ENCODE results near the gene CACNB2. TPM values are rescaled to one million over a fixed set of nuclear protein-coding genes. Genes with fewer than 3 reads are reported as not detected.

CACNB2 gene
- total and polyA plus RNA-seq, 2 donors (not counting 3 experiments of a cell fraction or from before 2014, with no cell fraction given) = not detected

GRCh38 chr10:18236756-18237155, 96.5 kb downstream of the CACNB2 start:
- FAIRE-seq = no peak
- no peaks in the 10 kb centered on the region for H3K9me1 ChIP-seq (replicated peaks; ENCODE audit: control insufficient read depth, extremely low read depth, insufficient read depth, low read length)
- no peak overlapping the region for H3K9ac ChIP-seq (replicated peaks; ENCODE audit: extremely low read depth, insufficient read depth, low read length)
- intact Hi-C loops (cut with micrococcal nuclease) = no loop called here
- dilution Hi-C loops (cut with MboI; ENCODE audit: extremely low pct_ligation_motif_present, low sequenced_read_pairs) = no loop called here
- no peak overlapping the region for H3K4me2 ChIP-seq (ENCODE audit: insufficient read depth, low read length)
- H3K36me3 ChIP-seq (ENCODE audit: control insufficient read depth in 2 of 2, extremely low read depth in 1 of 2, insufficient read depth in 2 of 2, low read length in 2 of 2) = no peaks in the 10 kb centered on the region
- no peaks in the 10 kb centered on the region for H3K4me1 ChIP-seq (ENCODE audit: control insufficient read depth, extremely low read depth, insufficient read depth, low read length)
- ChIA-PET POLR2A (no interaction called here), CTCF (no interaction called here)
- no peak overlapping the region for H3K4me3 ChIP-seq (replicated peaks in 1 of 3; ENCODE audit: insufficient read depth in 1 of 3, low read depth in 1 of 3, low read length in 3 of 3)
- H3K79me2 ChIP-seq (ENCODE audit: control insufficient read depth, insufficient read depth, low read length) = no peaks in the 10 kb centered on the region
- TF ChIP-seq MYC (IDR thresholded peaks at IDR 0.05; ENCODE audit: low read depth, low read length) (no peak), GATA2 (IDR thresholded peaks at IDR 0.05; ENCODE audit: insufficient read depth, insufficient read length, low read depth, low read length) (no peak), CTCF (IDR thresholded peaks at IDR 0.05; ENCODE audit: extremely low read depth in 1 of 2, insufficient read depth in 1 of 2, low read depth in 1 of 2, low read length in 2 of 2) (no peak), JUN (IDR thresholded peaks at IDR 0.05; ENCODE audit: borderline replicate concordance, insufficient read depth, insufficient read length, low read depth) (no peak), MAX (IDR thresholded peaks at IDR 0.05; ENCODE audit: insufficient read depth, insufficient read length) (no peak), POLR2A (IDR thresholded peaks at IDR 0.05; ENCODE audit: low read depth, low read length) (no peak), FOS (IDR thresholded peaks at IDR 0.05; ENCODE audit: borderline replicate concordance, insufficient read depth, low read length) (no peak), EZH2 (IDR thresholded peaks at IDR 0.05; ENCODE audit: borderline replicate concordance, low read depth, low read length, severe bottlenecking) (no peak), POLR2AphosphoS5 (IDR thresholded peaks at IDR 0.05; ENCODE audit: insufficient read depth, low read depth, low read length) (no peak)
- no peak for DNase-seq (ENCODE audit: low read depth, low spot score)
- BruUV-seq (replicated peaks) = no TSS peak
- no peaks in the 10 kb centered on the region for H4K20me1 ChIP-seq (replicated peaks; ENCODE audit: control insufficient read depth, extremely low read depth, insufficient read depth, low read length)
- no peak overlapping the region for H3K27ac ChIP-seq (ENCODE audit: insufficient read depth, low read depth, low read length)
- no peaks in the 10 kb centered on the region for H3K27me3 ChIP-seq (ENCODE audit: control insufficient read depth in 2 of 2, insufficient read depth in 2 of 2, low read length in 2 of 2)
- H2AFZ ChIP-seq (ENCODE audit: low read depth, low read length) = no peak overlapping the region
- H3K9me3 ChIP-seq (replicated peaks; ENCODE audit: control insufficient read depth, insufficient read depth, low read length) = no peaks in the 10 kb centered on the region

All from endothelial cell of umbilical vein (primary cell).